ENCODE data around the gene PRPF4.
"Not testable (repeated sequence)": the region's sequence is repeated elsewhere in the genome, so short reads cannot be mapped to it uniquely, and the experiment has no call there.

The PRPF4 gene

DNA sequence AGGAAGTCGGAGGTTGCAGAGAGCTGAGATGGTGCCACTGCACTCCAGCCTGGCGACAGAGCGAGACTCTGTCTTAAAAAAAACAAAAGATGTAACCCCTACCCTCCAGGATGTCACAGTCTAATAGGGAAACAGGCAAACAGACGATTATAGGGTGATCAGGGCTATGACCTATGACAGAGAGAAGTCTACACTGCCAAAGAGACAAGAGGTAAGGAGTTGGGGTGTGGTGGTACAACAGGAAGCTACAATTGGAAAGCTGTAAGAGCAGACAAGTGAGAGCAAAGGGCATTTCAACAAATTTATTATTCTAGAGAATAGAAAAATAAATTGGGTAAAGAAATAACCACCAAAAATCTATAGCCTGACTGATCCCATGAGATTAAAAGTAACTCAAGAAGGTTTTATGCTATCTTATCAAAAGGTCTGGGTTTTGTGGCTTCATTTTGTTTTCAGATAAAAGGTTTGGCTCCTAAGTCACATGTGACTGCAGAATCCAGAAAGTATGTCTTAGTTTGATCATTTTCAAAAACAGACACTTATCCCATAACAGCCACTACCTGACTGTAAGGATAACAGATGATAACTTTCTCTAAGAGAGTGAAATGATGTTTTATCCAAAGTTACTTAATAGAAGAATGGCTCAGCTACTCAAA is 7.4 kb upstream of the PRPF4 start:
- DNase-seq (ENCODE audit: low spot score) = no peak

DNA sequence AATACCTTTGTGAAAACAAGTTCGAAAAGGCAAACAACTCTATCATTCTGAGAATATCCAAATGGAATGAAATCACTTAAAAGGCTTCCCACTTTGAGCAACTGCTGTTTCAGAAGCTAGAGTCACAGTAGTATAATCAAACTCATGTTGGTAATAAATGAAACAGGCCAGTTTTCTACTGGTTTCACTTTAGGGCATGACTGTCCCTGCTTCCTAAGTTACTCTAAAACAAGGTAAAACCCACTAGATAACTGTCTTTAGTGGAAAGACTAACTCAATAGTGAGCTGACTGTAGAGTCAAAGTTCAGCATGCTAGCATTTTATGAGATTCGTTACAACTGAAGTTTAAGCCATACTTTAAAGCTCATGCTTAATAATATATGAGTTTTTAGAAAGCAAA is 6.1 kb upstream of the PRPF4 start:
- DNase-seq (ENCODE audit: low spot score) = no peak

DNA sequence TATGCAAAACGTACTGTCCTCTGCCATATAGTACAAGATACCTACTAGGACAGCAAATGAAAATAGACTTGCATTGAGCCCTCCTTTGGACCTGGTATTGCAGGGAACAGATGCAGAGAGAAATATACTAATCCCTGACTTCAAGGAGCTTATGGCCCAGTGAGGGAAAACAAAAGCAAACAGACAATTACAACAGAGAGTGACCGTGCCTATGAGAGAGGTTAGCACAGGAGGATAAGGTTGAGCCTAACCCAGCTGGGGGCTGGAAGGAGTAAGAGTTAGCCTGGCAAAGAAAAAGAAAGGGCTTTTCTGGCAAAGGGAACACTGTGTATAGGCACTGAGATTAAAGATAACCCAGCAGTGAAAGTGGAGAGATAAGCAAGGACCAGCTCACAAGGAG is 5.6 kb upstream of the PRPF4 start:
- no peak for DNase-seq (ENCODE audit: low spot score)

DNA sequence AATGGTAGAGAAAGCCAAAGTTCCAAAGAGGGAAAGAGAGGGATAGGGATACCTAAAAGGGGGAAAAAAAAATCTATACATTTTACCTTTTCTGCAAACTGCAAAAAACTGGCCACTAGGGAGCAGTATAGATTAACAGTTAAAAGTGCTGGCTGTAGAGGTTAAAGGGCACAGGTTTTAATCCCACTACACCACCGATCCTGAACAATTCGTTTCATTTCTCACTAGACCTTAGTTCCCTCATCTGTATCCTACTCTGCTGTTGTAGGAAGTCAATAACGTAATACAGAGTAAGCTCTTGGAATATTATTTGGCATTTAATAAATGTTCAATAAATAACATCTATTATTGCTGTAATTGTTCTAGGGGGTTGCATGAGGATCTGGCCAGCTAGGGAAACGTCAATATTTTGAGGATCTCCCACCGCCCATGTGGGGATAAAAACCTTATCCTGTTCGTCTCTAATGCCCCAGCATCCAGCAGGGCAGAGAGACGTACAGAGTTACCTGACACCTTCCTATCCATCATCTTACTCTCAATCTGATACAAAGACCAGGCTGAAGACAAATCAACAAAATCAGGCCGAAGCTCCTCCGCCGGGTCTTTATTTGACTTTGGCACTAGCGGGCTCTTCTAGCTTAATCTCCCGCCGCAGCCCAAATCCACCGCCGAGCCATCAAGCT is 843 bp upstream of the PRPF4 start:
- DNase-seq (ENCODE audit: low spot score) = peak; percentile 56

DNA sequence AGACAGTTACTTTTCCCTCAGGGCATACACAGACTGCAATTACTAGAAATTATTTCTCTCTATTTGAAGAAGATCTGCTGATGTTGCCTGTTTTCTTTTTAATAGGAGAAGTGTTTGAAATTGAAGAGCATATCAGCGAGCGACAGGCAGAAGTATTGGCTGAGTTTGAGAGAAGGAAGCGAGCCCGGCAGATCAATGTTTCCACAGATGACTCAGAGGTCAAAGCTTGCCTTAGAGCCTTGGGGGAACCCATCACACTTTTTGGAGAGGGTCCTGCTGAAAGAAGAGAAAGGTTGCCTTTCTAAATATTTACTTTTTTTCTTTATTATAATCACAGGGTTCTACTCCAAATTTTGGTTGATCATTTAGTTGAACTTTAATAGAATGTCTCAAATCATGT is 3.4 kb downstream of the PRPF4 start:
- no peak for DNase-seq (ENCODE audit: low spot score)

DNA sequence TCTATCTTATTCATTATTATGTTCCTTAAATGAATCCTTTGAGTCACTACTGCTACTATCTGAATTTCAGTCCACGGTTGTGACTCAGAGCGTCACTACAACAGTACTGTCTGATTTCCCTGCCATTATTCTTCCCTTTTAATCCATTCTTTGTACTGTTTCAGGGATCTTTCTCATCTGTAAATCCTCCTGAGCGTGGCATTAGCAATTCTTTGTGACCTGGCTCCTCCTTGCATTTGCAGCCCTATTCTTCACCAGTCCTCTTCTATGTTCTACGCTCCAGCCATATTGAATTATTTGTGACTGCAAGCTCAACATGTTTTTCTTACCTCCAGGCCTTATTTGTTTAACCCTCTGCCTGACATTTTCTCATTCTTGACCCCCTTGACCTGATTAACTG is 5.9 kb downstream of the PRPF4 start:
- no peak for DNase-seq (ENCODE audit: low spot score)

DNA sequence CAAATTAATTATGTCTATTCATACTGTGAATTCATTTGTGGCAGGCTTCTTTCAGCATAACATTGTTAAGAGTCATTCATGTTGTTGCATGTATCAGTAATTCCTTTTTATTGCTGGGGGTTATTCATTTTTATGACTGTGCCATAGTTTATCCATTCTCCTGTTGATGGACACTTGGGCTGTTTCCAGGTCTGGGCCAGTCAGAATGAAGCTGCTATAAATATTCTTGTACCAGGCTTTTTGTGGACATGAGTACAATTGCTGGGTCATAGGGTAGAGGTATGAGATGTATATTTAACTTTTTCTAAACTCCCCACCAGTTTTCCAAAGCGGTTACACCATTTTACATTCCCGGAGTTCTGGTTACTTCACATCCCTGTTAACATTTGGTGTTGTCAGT is 13.6 kb downstream of the PRPF4 start:
- DNase-seq (ENCODE audit: low spot score) = no peak

DNA sequence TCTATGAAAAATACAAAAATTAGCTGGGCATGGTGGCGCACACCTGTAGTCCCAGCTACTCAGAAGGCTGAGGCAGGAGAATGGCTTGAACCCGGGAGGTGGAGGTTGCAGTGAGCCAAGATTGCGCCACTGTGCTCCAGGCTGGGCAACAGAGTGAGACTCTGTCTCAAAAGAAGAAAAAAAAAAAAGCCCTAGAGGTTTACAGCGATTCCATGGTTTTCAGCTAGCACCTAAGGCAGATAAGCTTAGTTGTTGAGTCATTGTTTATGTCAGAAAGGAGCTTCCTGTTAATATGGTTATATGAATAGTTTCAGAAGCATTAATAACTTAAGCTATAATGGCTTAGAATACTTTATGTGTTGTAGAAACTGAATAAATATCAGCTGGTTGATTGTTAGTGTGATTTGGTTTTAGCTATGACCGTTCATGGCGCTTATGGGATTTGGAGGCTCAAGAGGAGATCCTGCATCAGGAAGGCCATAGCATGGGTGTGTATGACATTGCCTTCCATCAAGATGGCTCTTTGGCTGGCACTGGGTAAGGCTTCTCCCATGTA is 14.7 kb downstream of the PRPF4 start:
- DNase-seq (ENCODE audit: low spot score) = no peak

DNA sequence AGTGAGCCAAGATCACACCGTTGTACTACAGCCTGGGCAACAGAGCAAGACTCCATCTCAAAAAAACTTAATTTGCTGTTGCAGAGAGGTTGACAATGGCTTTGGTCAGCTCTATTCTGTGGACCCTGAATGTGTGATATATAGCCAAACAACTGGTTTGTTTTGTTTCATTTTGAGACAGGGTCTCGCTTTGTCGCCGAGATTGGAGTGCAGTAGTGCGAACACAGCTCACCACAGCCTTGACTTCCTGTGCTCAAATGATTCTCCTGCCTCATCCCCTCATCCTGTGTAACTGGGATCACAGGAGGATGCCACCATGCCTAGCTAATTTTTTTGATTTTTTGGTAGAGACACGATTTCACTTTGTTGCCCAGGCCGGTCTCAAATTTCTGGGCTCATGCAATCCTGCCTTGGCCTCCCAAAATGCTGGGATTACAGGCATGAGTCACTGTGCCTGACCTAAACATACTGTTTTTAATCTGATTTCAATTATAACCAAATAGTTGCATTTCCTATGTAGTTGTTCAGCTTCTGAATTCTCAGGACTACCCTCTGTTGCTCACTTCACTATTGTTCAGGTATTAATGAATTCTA is 17.9 kb downstream of the PRPF4 start:
- no peak for DNase-seq (ENCODE audit: low spot score)

DNA sequence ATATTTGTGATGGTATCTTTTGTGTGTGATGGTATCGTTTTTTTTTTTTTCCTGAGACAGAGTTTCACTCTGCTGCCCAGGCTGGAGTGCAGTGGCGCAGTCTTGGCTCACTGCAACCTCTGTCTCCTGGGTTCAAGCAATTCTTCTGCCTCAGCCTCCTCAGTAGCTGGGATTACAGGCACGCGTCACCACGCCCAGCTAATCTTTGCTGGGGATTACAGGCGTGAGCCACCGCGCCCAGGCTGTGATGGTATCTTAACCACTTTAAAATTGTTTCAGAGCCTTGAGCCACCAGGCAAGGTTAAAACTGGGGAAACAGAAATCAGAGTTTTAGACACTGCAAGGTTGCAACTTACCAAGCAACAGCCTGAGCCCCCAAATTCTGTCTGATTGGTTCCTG is 20.8 kb downstream of the PRPF4 start:
- DNase-seq (ENCODE audit: low spot score) = not testable (repeated sequence)

DNA sequence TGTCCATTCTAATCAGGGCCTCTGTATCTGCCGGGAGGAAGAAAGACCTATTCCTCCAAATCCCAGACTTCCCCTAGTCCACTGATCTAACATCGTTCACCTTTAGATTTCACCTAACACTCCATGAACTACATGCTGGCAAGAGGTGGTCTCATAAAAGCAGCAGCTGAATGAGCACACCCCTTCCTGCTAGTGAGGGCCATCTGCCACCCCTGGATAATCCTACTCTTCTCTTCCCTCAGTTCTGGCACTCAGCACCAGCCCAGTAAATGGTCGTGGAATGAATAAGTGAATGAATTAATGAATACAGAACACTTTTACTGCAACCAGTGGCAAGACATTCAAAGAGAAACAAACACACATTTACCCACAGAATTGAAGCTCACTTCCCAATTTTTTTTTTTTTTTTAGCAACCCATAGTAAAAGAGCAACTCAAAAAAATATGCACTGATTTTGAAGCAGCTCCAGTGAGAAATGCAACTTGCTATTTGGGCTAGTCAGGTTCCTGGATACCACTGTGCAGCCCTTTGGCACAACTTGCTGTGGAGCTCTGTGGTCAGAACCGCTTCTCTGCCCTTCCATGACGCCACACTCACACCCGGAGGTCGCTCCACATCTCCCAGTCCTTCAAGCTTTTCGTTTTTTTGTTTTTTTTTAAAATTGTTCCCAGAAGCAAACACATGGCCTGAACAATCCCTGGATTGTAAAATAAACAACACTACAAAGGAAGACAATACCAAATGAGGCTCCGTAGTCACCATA is 21.5 kb downstream of the PRPF4 start:
- no peak for DNase-seq (ENCODE audit: low spot score)

DNA sequence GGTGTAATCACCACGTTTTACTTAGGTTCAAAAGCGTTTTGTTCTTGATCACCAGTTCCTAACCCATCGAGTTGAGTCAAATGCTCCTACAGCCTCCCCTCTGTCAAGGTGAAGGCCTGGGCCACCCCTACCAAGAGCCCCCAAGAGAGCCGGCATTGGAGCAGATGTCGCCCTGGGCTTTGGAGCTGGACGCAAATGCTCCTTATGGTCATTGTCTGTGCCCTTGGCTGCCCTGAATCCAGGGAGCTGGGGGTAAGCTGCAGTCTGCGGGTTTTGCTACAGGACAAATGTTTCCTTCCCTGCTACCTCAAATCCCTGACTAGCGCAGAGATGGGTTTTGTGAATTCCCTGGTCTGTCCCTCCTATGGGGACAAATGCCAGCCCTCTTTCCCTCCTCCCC is 22.9 kb downstream of the PRPF4 start:
- DNase-seq (ENCODE audit: low spot score) = no peak

DNA sequence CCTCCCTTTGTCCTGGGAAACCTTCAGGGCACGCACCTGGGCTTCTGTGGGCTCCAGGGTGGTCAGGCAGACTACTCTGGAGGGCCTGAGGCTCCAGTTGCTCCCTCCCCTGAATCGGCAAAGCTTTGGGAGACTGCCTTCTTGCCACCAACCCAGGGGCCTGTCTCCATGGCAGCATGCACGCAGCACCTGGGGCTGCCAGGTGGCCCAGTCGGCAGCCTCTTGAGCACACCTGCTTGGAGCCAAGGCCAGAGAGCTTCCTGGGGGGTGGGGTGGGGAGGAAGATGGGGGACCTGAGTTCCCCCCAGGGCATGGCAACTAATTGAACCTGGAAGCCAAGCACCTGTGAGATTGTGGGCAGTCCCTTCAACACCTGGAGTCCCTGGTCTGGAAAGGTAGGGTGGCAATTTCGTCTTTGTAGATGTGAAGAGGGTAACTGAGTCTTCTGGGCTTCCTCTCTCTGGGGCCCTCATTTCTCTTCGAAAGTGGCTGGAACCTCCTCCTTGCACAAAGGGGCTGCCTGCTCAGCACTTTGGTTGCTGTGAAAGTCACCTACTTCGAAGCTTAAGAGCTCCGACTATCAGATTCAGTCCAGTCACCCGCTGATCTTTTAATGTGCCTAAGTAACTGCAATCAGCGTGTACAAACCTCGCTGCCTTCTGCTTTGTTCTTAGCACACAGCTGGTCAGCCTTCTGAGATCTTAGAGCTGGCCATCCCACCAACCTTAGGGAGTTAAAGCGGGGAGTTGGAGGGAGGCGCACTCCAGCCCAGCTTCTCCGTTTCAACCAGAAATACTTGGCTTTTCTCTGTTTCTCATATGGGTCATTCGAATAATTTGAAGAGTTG is 23.7 kb downstream of the PRPF4 start:
- DNase-seq (ENCODE audit: low spot score) = no peak

DNA sequence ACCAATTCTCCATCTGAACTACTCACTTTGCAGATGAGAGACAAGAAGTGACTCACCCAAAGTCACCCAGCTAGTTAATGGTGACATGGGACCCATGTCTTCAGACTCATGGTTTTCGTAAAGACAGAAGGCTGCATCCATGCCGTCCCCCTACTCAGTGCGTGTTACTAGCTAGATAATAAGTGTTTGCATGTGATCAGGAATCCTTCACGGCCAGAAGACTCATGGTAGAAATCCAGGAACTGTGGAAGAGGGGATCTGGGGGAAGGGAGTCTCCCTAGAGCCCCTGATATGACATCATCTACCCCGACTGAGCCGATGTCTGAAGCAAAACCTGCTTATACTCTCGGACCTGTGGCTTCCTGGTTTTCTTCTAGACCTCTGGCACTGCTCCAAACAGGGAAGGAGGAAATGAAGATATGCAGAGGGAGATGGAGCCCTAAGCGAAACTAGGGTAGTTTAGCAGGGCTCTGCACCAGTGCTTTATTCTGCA is 24.4 kb downstream of the PRPF4 start:
- DNase-seq (ENCODE audit: low spot score) = peak; percentile 83

DNA sequence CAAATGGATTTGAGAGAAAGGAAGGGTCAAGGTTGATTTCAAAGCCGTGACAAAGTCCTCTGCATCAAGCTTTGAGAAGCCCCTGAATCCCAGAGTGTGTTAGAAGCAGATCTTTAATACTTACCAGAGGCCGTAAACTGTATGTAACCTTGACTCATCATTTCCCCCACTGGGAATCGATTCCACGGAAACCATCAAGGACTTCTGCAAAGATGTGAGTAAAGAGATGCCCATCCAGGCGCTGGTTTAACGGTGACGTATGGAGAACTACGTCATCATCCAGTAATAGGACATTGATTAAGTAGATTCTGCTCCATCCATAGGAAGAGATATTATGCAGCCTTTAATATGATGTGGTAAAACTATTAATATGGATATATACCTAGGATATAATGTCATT is 26.1 kb downstream of the PRPF4 start:
- DNase-seq (ENCODE audit: low spot score) = no peak

DNA sequence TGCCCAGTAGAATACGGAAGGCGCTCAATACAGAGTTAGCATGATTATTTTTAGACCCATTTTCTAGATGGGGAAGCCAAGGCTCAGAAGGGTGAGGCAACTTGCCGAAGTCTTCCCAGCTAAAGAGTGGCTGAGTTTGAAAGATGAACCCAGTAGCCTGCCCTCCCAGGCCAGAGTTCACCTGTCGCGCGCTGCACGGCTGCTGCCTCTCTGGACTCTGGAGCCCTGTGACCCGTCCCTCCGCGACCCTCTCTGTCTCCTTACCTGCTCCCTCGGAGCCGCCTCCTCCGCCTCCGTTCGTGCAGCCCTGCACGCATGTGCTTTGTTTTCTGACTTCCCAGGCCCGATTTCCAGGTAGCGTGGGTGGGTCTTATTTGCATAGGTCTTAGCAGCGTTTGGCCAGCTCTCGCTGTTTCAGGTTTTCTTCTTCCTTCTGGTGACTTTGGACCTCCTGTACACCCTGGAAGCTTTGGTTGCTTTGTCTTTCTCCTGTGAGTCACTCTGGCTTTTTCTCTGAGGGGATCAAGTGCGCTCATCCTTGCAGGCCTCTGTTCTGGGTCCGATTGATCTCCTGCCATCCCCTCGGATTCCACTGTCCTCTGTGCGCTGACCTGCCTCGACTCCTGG is 27.4 kb downstream of the PRPF4 start, which contains the start of gene RNF183:
RNF183 (minus strand) TSS at position 585 of the 627 bp plus-strand sequence. CDS start 5,192 bp downstream, outside the sequence.
- DNase-seq (ENCODE audit: low spot score) = peak; percentile 81

DNA sequence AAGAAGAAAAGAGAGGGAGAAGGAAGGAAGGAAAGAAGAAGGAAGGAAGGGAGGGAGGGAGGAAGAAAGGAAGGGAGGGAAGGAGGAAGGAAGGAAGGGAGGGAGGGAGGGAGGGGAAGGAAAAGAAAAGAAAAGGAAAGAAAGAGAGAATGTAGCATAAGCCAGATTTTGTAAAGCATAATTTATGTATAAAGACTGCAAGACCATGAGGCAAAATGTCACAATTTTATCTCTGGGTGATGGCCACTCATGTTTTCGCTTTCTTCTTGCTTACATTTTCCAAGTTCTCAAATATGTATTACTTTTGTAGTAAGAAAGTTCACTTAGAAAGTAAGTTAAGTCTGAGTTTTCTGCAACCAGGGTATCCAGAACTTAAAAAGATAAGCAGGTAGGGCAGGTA is 31.1 kb downstream of the PRPF4 start:
- no peak for DNase-seq (ENCODE audit: low spot score)

DNA sequence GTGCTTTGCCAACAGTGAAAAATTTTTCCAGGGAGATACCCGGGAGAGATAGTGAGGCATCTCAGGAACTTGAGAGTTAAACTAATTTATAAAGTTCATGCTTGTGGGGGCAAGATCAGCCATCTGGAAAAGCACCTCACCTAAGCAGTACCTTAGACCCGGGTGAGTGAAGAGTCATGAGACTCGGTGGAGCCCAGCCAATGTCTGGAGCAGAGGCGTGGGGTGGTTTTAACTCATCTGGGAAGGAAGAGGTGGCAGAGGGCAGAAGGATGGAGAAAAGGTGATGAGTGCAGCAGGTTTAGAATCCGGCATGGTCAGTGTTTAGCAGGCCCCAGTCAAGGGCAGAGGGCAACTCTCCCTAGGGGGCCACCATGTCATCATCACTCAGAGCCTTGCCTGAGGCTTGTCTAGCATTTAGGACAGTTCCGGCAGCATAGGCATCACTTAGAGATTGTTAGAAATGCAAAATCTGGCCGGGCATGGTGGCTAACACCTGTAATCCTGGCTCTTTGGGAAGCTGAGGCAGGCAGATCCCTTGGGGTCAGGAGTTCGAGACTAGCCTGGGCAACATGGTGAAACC is 32.0 kb downstream of the PRPF4 start:
- DNase-seq (ENCODE audit: low spot score) = peak; percentile 83

DNA sequence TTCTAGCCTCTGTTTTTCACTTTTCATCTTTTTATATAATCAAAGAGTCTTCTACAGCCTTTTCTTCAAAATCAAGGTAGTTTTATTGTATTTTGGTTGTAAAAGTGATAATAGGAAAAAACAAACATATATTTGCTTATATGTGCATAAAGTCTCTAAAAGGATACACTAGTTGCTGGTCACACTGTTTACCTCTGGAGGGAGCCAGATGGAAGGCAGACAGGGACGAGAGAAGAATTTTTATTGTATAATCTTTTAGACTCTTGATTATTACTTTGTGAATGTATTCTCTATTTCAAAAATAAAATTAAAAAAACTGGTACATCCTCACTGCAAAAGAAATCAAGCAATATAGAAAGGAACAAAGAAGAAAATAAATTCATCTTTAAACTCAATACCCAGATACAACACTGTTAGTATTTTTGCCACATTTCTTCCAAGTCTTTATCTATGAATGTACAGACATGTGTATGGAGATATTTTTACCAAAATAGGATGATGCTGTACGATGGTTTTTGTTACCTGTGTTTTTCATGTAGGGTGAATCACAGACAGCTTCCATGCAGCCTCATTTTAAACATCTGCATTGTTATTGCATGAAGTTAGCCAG is 33.9 kb downstream of the PRPF4 start:
- peak; percentile 55 for DNase-seq (ENCODE audit: low spot score)

DNA sequence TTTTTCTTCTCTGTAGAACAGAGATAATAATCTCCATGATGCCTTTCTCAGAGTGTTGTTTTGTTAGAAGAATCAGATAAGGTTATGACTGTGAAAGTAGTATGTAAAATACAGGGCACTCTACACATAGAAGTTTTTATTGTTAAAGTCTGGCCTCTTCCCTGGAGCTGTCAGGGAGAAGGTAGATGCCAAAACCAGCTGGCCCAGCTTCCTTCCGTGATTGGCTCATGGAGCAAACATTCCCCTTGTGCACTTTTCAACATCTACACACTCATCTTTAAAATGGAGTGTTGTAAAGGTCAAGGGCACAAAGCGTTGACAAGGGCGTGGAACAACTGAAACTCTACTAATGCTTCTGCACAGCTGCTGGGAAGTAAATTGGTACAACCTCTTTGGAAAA is 35.1 kb downstream of the PRPF4 start:
- no peak for DNase-seq (ENCODE audit: low spot score)
